WTC11 (cell line): ENCODE data around the gene DUOX1. TPM values are rescaled to one million over a fixed set of nuclear protein-coding genes. Genes with fewer than 3 reads are reported as not detected.

ENCODE experiments used
- ATAC-seq: fragments of 200-7000 bp; cut with Tn5 transposase; 2 replicates; pipeline ENCODE4 v1.10.0; 2021; ENCODE audit warnings: mild to moderate bottlenecking, moderate library complexity
- CTCF ChIA-PET: fragments of 300-600 bp; sonication (Branson Sonifier 250); formaldehyde crosslinking; loops from one replicate; lab custom pipeline; 2021; ENCODE audit warnings: antibody characterized with exemption; lab: Charles Lee
- POLR2A ChIA-PET: fragments of 350-600 bp; sonication (Branson Sonifier 250); formaldehyde crosslinking; loops from one replicate; lab custom pipeline; 2021; ENCODE audit warnings: antibody characterized with exemption; lab: Charles Lee
- DNase-seq: peaks from one replicate; pipeline ENCODE4 v3.0.0; 2021; ENCODE audit warnings: low spot score
- H3K27ac Mint-ChIP-seq: 2 replicates; pipeline ENCODE4 v1.8.0; 2021; ENCODE audit warnings: mixed read lengths
- H3K27me3 Mint-ChIP-seq: 2 replicates; pipeline ENCODE4 v1.8.0; 2021; ENCODE audit warnings: low read depth, mild to moderate bottlenecking, moderate library complexity, mixed read lengths
- H3K36me3 Mint-ChIP-seq: 2 replicates; pipeline ENCODE4 v1.8.0; 2021; ENCODE audit warnings: mixed read lengths
- H3K4me1 Mint-ChIP-seq: 2 replicates; pipeline ENCODE4 v1.8.0; 2022; ENCODE audit warnings: mixed read lengths
- H3K4me3 Mint-ChIP-seq: 2 replicates; pipeline ENCODE4 v1.8.0; 2021; ENCODE audit warnings: mild to moderate bottlenecking, moderate library complexity, mixed read lengths
- H3K9me3 Mint-ChIP-seq: 2 replicates; pipeline ENCODE4 v1.8.0; 2021; ENCODE audit warnings: mixed read lengths
- ATF2 ChIP-seq: sonication (generic); formaldehyde crosslinking; IDR thresholded peaks from 2 replicates; pipeline ENCODE4 v1.8.1; 2022; ENCODE audit warnings: low read depth, missing genetic modification reagents, borderline replicate concordance
- ATF3 ChIP-seq: sonication (generic); formaldehyde crosslinking; conservative IDR thresholded peaks from 2 replicates; pipeline ENCODE4 v1.8.1; 2022; ENCODE audit warnings: mild to moderate bottlenecking, missing genetic modification reagents
- ATF6 ChIP-seq: sonication (generic); formaldehyde crosslinking; IDR thresholded peaks from 2 replicates; pipeline ENCODE4 v1.8.1; 2023; ENCODE audit warnings: mild to moderate bottlenecking, missing genetic modification reagents
- FOXP1 ChIP-seq: sonication (generic); formaldehyde crosslinking; IDR thresholded peaks from 2 replicates; pipeline ENCODE4 v1.8.0; 2022; ENCODE audit warnings: missing genetic modification reagents, mild to moderate bottlenecking, moderate library complexity, borderline replicate concordance
- MXD4 ChIP-seq: fragments of 250-450 bp; sonication (Bioruptor Pico); IDR thresholded peaks from 2 replicates; pipeline ENCODE4 v1.8.0; 2021; ENCODE audit warnings: mild to moderate bottlenecking, moderate library complexity, borderline replicate concordance
- SMAD4 ChIP-seq: sonication (generic); formaldehyde crosslinking; IDR thresholded peaks from 2 replicates; pipeline ENCODE4 v1.8.0; 2022; ENCODE audit warnings: mild to moderate bottlenecking, missing genetic modification reagents
- SOX15 ChIP-seq: fragments of 250-450 bp; sonication (Bioruptor Pico); IDR thresholded peaks from 2 replicates; pipeline ENCODE4 v1.9.0; 2021; ENCODE audit warnings: mild to moderate bottlenecking
- TCF7 ChIP-seq: sonication (generic); formaldehyde crosslinking; IDR thresholded peaks from 2 replicates; pipeline ENCODE4 v1.8.0; 2022; ENCODE audit warnings: mild to moderate bottlenecking, low read depth, missing genetic modification reagents, moderate library complexity
- TEAD1 ChIP-seq: sonication (generic); formaldehyde crosslinking; IDR thresholded peaks from 2 replicates; pipeline ENCODE4 v1.8.0; 2022; ENCODE audit warnings: mild to moderate bottlenecking, missing genetic modification reagents
- USF1 ChIP-seq: sonication (generic); formaldehyde crosslinking; IDR thresholded peaks from 2 replicates; pipeline ENCODE4 v1.8.0; 2022; ENCODE audit warnings: mild to moderate bottlenecking, missing genetic modification reagents
- ZNF425 ChIP-seq: fragments of 250-450 bp; sonication (Bioruptor Pico); conservative IDR thresholded peaks from 2 replicates; pipeline ENCODE4 v1.9.0; 2021; ENCODE audit warnings: mild to moderate bottlenecking
- ZNF671 ChIP-seq: fragments of 250-450 bp; sonication (Bioruptor Pico); IDR thresholded peaks from 2 replicates; pipeline ENCODE4 v1.8.0; 2021; ENCODE audit warnings: mild to moderate bottlenecking
- total RNA-seq: library from RNA; stranded (reverse); gene quantifications from 3 replicates; pipeline ENCODE4 v1.2.3, GENCODE V29; 2021

Gene DUOX1
- total RNA-seq, 1 experiment from 2014 or later = 1.3 TPM

GRCh38 chr15:45115312-45115820, 14.4 kb upstream of the DUOX1 start (continued):
- no peak for TF ChIP-seq ATF6 (CRISPR knock-in tag)
- TF ChIP-seq TEAD1 (CRISPR knock-in tag) = no peak
- no peak for TF ChIP-seq FOXP1 (CRISPR knock-in tag)
- no peak for TF ChIP-seq ATF3

GRCh38 chr15:45116006-45116481, 13.8 kb upstream of the DUOX1 start:
- peak overlapping the region; percentile 64 for H3K4me3 Mint-ChIP-seq

More at GRCh38 chr15:45116006-45116481, 13.8 kb upstream of the DUOX1 start:
- peaks cover 41% of the 10 kb centered on the region for H3K4me1 Mint-ChIP-seq
- H3K27me3 Mint-ChIP-seq = peaks cover 99% of the 10 kb centered on the region
- H3K27ac Mint-ChIP-seq = no peak overlapping the region
- no peaks in the 10 kb centered on the region for H3K9me3 Mint-ChIP-seq
- no peak for DNase-seq
- ChIA-PET POLR2A (interaction anchor here (1.3 kb wide), 1 partner anchor 19 kb away, joined by 5 read pairs; no protein-coding TSS in a partner anchor), CTCF (interaction anchor here (0.6 to 8.3 kb wide), 4 partner anchors 9 to 81 kb away, joined by 3 to 231 read pairs (median 4); partner anchors contain the start of genes DUOX1 and DUOXA1)
- no peak for TF ChIP-seq TEAD1 (CRISPR knock-in tag)
- TF ChIP-seq USF1 (CRISPR knock-in tag) = no peak
- no peak for TF ChIP-seq SMAD4
- no peak for TF ChIP-seq ZNF425 (CRISPR knock-in tag)
- no peak for TF ChIP-seq SOX15 (CRISPR knock-in tag)
- TF ChIP-seq ZNF671 (CRISPR knock-in tag) = no peak
- TF ChIP-seq ATF2 (CRISPR knock-in tag) = no peak
- TF ChIP-seq TCF7 (CRISPR knock-in tag) = no peak
- no peak for TF ChIP-seq MXD4 (CRISPR knock-in tag)
- no peaks in the 10 kb centered on the region for H3K36me3 Mint-ChIP-seq
- no peak for ATAC-seq
